Astrocyte of the spinal cord (primary cell): ENCODE data around the gene EIF4G2.
"Not testable (repeated sequence)": the region's sequence is repeated elsewhere in the genome, so short reads cannot be mapped to it uniquely, and the experiment has no call there.

Experiments used
- DNase-seq: peaks from one replicate; pipeline ENCODE4 v3.0.0; 2011; ENCODE audit warnings: low read depth, low spot score
- H3K4me3 ChIP-seq: 2 replicates; pipeline ENCODE4 v1.5.1; 2011; ENCODE audit warnings: low read depth, mild to moderate bottlenecking, low read length, moderate library complexity
- in situ Hi-C: cut with HindIII; loops from 2 replicates; pipeline ENCODE4 v1.10.0; 2017; ENCODE audit warnings: low sequenced_read_pairs
- TF ChIP-seq, protein P1 (sequence below): IDR thresholded peaks from 2 replicates; pipeline ENCODE4 v1.5.1; 2012; ENCODE audit warnings: low read depth, mild to moderate bottlenecking, low read length, inconsistent platforms

EIF4G2 gene

DNA sequence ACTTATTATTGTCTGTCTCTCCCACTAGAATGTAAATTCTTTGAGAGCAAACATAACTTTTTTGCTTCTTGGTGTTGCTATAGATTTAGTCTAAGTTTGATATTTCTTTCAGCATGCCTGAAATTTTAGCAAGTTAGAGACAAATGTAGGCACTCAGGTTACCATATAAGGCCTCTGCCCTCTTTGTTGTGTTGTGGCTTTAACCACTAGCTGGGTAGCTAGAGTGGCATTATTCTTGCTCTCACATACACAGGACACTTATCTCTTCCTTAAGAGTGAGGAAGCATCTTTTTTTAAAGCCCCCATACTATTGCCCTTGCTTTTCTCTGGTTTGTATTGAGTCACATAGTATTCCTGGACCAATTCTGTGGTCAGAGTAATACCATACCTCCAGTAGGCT is 37.9 kb upstream of the EIF4G2 start:
- no peak for DNase-seq
- in situ Hi-C loops: no loop called here
- TF ChIP-seq, protein P1, sequence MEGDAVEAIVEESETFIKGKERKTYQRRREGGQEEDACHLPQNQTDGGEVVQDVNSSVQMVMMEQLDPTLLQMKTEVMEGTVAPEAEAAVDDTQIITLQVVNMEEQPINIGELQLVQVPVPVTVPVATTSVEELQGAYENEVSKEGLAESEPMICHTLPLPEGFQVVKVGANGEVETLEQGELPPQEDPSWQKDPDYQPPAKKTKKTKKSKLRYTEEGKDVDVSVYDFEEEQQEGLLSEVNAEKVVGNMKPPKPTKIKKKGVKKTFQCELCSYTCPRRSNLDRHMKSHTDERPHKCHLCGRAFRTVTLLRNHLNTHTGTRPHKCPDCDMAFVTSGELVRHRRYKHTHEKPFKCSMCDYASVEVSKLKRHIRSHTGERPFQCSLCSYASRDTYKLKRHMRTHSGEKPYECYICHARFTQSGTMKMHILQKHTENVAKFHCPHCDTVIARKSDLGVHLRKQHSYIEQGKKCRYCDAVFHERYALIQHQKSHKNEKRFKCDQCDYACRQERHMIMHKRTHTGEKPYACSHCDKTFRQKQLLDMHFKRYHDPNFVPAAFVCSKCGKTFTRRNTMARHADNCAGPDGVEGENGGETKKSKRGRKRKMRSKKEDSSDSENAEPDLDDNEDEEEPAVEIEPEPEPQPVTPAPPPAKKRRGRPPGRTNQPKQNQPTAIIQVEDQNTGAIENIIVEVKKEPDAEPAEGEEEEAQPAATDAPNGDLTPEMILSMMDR: no peak
- H3K4me3 ChIP-seq: no peak overlapping the region

DNA sequence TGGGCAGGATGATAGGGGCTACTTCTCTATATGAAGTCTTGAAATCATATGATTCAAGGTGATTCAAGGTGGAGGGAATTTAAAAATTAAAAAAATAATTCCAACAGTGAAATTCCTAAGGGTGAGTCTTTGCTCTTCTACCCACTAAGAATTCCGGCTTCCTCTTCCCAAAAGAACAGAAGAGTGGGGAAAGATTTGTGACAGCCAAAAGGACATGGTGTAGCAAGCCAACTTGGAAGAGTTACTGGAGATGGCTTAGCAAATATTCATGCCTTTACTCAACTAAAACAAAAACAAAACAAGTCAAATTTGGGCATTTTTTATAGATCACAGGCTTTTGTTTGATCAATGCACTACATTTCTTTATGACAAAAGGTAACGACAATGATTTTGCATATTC is 36.9 kb upstream of the EIF4G2 start:
- no peak for DNase-seq
- TF ChIP-seq, protein P1: no peak
- H3K4me3 ChIP-seq: no peak overlapping the region
- in situ Hi-C loops: no loop called here

- H3K4me3 ChIP-seq: no peak overlapping the region
- no peak for DNase-seq
- TF ChIP-seq, protein P1: no peak
- in situ Hi-C loops: no loop called here
These were observed 36.1 kb upstream of the EIF4G2 start for GRCh38 chr11:10844796-10845195.

DNA sequence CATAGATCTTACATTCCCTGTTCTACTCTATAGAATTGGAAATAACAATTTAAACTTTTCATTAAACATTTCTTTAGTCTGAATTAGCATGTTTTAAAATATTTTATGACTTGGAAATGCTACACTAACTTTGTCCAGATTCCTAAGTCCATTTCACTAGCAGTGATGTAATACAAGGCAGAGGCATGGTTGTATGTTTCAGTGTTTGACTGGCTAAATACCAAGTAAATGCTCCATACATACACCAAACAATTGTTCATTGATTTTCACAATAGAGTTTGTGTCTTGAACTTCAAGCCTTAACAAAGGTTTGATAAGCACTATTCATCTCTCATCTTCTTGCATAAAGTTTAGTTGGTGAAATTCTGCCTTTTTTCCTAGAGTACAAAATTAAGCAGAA is 35.6 kb upstream of the EIF4G2 start:
- TF ChIP-seq, protein P1: no peak
- in situ Hi-C loops: no loop called here
- no peak for DNase-seq
- no peak overlapping the region for H3K4me3 ChIP-seq

- TF ChIP-seq, protein P1: no peak
- DNase-seq: no peak
- in situ Hi-C loops: no loop called here
- H3K4me3 ChIP-seq: no peak overlapping the region
These were observed 30.2 kb upstream of the EIF4G2 start for GRCh38 chr11:10838881-10839280.

- in situ Hi-C loops: no loop called here
- TF ChIP-seq, protein P1: no peak
- no peak overlapping the region for H3K4me3 ChIP-seq
- no peak for DNase-seq
These were observed 29.4 kb upstream of the EIF4G2 start for GRCh38 chr11:10838083-10838482.

- in situ Hi-C loops, DNase-seq, H3K4me3 ChIP-seq: not testable (repeated sequence)
These were observed 28.2 kb upstream of the EIF4G2 start for GRCh38 chr11:10836884-10837283.
